ENCODE data around the gene CCDC85C. TPM values are rescaled to one million over a fixed set of nuclear protein-coding genes. Genes with fewer than 3 reads are reported as not detected.

The CCDC85C gene
- total and polyA plus RNA-seq, 4 donors = 4.0 to 23.9 (median 9.6) TPM

DNA sequence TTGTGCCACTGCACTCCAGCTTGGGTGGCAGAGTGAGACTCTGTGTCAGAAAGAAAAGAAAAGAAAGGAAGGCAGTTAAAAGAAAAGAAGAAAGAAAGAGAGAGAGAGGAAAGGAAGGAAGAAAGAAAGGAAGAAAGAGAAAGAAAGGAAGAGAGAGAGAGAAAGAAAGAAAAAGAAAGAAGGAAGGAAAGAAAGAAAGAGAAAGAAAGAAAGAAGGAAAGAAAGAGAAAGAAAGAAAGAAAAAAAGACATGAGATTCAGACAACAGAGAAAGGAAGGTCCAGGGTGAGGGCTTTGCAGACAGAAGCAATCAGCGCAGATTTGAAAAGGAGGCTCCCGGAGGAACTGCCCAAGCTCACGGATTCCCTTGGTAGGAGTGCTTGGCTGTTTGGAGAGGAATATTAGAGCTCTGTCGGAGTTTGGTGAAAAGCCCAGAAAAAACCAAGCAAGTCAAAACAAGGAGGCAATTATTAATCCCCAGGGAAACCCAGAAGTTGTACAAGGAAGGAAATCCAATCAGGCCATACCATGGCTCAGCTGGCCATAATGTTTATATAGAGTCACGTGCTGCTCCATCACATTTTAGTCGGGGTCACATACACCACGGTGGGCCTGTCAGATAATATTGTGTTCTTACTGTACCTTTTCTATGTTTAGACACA, 11.6 kb upstream of the CCDC85C start (continued):
- TF ChIP-seq CTCF (IDR thresholded peaks at IDR 0.05; ENCODE audit: low read depth, low read length, missing input control) = no peak
- TF ChIP-seq RAD21 (IDR thresholded peaks at IDR 0.05) = no peak
- TF ChIP-seq TAF1 (conservative IDR thresholded peaks at IDR 0.05) = no peak
- TF ChIP-seq RXRA (IDR thresholded peaks at IDR 0.05) = no peak
- TF ChIP-seq NR2F2 (IDR thresholded peaks at IDR 0.05) = no peak
- TF ChIP-seq JUND (IDR thresholded peaks at IDR 0.05) = no peak
- TF ChIP-seq HNF4G (IDR thresholded peaks at IDR 0.05) = no peak
- TF ChIP-seq EGR1 (IDR thresholded peaks at IDR 0.05; ENCODE audit: low read depth in 2 of 2) = no peak

- Histone ChIP-seq H3K36me3 (ENCODE audit: control insufficient read depth in 4 of 4, insufficient read depth in 3 of 4, low read depth in 1 of 4, low read length in 3 of 4) (no peaks in the 10 kb centered on the region), H3K4me3 (ENCODE audit: low read depth in 1 of 3, low read length in 3 of 3) (no peak overlapping the region), H3K27me3 (ENCODE audit: control insufficient read depth in 4 of 4, insufficient read depth in 4 of 4, low read length in 3 of 4) (no peaks in the 10 kb centered on the region), H3K9me3 (ENCODE audit: control insufficient read depth in 4 of 4, low read length in 3 of 4) (no peaks in the 10 kb centered on the region), H3K9ac (ENCODE audit: low read depth in 1 of 2, low read length in 2 of 2) (no peak overlapping the region), H3K4me1 (ENCODE audit: control insufficient read depth in 4 of 4, insufficient read depth in 4 of 4, low read length in 3 of 4) (no peaks in the 10 kb centered on the region), H3K27ac (ENCODE audit: low read depth in 1 of 2, low read length in 2 of 2) (no peak overlapping the region)
- no peak for DNase-seq (ENCODE audit: low spot score)
- TF ChIP-seq TAF1 (conservative IDR thresholded peaks at IDR 0.05) (no peak), RXRA (IDR thresholded peaks at IDR 0.05) (no peak), NR2F2 (IDR thresholded peaks at IDR 0.05) (no peak), HNF4G (IDR thresholded peaks at IDR 0.05) (no peak), CTCF (IDR thresholded peaks at IDR 0.05; ENCODE audit: low read depth, low read length, missing input control) (no peak), SP1 (IDR thresholded peaks at IDR 0.05) (no peak), GABPA (IDR thresholded peaks at IDR 0.05 in 1 of 2, conservative IDR thresholded peaks at IDR 0.05 in 1 of 2) (no peak), HNF4A (conservative IDR thresholded peaks at IDR 0.05) (no peak), YY1 (IDR thresholded peaks at IDR 0.05) (no peak), RAD21 (IDR thresholded peaks at IDR 0.05) (no peak), ZBTB33 (IDR thresholded peaks at IDR 0.05) (no peak), FOXA1 (IDR thresholded peaks at IDR 0.05) (no peak), FOXA2 (IDR thresholded peaks at IDR 0.05) (no peak), JUND (IDR thresholded peaks at IDR 0.05) (no peak), EGR1 (IDR thresholded peaks at IDR 0.05; ENCODE audit: low read depth in 2 of 2) (no peak)
- TF ChIP-seq, protein P1, sequence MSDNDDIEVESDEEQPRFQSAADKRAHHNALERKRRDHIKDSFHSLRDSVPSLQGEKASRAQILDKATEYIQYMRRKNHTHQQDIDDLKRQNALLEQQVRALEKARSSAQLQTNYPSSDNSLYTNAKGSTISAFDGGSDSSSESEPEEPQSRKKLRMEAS (IDR thresholded peaks at IDR 0.05) = no peak
- TF ChIP-seq, protein P2, sequence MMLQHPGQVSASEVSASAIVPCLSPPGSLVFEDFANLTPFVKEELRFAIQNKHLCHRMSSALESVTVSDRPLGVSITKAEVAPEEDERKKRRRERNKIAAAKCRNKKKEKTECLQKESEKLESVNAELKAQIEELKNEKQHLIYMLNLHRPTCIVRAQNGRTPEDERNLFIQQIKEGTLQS (IDR thresholded peaks at IDR 0.05) = no peak
- TF ChIP-seq, protein P3, sequence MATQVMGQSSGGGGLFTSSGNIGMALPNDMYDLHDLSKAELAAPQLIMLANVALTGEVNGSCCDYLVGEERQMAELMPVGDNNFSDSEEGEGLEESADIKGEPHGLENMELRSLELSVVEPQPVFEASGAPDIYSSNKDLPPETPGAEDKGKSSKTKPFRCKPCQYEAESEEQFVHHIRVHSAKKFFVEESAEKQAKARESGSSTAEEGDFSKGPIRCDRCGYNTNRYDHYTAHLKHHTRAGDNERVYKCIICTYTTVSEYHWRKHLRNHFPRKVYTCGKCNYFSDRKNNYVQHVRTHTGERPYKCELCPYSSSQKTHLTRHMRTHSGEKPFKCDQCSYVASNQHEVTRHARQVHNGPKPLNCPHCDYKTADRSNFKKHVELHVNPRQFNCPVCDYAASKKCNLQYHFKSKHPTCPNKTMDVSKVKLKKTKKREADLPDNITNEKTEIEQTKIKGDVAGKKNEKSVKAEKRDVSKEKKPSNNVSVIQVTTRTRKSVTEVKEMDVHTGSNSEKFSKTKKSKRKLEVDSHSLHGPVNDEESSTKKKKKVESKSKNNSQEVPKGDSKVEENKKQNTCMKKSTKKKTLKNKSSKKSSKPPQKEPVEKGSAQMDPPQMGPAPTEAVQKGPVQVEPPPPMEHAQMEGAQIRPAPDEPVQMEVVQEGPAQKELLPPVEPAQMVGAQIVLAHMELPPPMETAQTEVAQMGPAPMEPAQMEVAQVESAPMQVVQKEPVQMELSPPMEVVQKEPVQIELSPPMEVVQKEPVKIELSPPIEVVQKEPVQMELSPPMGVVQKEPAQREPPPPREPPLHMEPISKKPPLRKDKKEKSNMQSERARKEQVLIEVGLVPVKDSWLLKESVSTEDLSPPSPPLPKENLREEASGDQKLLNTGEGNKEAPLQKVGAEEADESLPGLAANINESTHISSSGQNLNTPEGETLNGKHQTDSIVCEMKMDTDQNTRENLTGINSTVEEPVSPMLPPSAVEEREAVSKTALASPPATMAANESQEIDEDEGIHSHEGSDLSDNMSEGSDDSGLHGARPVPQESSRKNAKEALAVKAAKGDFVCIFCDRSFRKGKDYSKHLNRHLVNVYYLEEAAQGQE (IDR thresholded peaks at IDR 0.05) = no peak
- WGBS = 90% methylated on average over 8 of the region's 8 CpGs
Measured at GRCh38 chr14:99612738-99613330, 8.8 kb upstream of the CCDC85C start.

All from liver (tissue), 9 donors.